ENCODE results near the gene SORT1. TPM values are rescaled to one million over a fixed set of nuclear protein-coding genes. Genes with fewer than 3 reads are reported as not detected.

The SORT1 gene
- total RNA-seq, 1 donor from 2014 or later: 183 TPM

DNA sequence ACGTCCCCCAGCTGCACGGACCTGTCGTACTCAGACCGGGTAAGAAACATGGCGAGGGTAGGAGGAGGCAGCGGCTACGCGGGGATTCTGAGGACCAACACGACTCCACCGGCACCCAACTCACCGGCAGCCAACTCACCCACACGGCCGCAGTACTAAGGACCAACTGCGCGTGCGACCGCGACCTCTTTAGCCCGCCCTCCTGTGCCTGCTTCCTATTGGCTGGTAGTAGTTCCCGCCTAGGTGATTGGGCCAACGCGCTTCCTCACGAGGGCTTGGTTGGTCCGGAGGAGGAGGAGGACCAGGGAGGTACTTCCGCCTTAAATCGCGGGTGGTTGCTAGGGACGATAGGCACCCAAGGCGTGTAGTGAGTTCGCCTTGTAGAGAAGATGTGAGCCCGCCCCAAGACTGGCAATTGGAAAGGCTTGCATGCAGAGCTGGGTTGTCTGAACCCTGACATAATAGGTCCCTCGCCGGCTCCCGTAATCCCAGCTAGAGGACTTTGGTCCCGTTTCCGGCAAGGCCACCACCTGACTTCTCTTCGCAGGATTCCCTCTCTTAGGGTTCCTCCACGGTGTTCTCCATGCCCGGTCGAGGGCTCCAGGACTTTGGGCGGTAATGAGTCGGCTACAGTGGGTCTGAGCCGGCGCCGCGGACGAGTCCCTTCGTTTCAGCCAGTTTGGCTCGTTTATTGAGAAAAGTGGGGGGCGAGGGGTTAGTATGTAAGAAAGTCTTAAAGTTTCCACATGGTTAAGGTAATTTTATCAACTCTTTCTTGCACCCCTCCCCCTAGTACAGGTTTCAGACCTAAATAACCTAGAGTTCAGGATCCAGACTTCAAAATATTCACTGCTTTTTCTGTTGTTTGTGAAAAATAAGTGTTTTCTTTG is 28.8 kb upstream of the SORT1 start, which contains the start of gene PSMA5:
PSMA5 (minus strand) TSS at position 168 of the 890 bp plus-strand sequence; CDS start at position 50, 118 bp downstream.
- H3K4me1 ChIP-seq: peaks cover 14% of the 10 kb centered on the region
- no peaks in the 10 kb centered on the region for H3K27me3 ChIP-seq
- no peaks in the 10 kb centered on the region for H3K9me3 ChIP-seq
- intact Hi-C loops (cut with DNase I): no loop called here
- ATAC-seq: peak; percentile 99
- peak; percentile 98 for DNase-seq
- peaks cover 7% of the 10 kb centered on the region for H3K36me3 ChIP-seq
- H3K27ac ChIP-seq: peak within 1 kb of the TSS; percentile 88
- TF ChIP-seq, protein P1, sequence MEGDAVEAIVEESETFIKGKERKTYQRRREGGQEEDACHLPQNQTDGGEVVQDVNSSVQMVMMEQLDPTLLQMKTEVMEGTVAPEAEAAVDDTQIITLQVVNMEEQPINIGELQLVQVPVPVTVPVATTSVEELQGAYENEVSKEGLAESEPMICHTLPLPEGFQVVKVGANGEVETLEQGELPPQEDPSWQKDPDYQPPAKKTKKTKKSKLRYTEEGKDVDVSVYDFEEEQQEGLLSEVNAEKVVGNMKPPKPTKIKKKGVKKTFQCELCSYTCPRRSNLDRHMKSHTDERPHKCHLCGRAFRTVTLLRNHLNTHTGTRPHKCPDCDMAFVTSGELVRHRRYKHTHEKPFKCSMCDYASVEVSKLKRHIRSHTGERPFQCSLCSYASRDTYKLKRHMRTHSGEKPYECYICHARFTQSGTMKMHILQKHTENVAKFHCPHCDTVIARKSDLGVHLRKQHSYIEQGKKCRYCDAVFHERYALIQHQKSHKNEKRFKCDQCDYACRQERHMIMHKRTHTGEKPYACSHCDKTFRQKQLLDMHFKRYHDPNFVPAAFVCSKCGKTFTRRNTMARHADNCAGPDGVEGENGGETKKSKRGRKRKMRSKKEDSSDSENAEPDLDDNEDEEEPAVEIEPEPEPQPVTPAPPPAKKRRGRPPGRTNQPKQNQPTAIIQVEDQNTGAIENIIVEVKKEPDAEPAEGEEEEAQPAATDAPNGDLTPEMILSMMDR (IDR thresholded peaks at IDR 0.05): no peak
- peak within 1 kb of the TSS; percentile 95 for H3K4me3 ChIP-seq

DNA sequence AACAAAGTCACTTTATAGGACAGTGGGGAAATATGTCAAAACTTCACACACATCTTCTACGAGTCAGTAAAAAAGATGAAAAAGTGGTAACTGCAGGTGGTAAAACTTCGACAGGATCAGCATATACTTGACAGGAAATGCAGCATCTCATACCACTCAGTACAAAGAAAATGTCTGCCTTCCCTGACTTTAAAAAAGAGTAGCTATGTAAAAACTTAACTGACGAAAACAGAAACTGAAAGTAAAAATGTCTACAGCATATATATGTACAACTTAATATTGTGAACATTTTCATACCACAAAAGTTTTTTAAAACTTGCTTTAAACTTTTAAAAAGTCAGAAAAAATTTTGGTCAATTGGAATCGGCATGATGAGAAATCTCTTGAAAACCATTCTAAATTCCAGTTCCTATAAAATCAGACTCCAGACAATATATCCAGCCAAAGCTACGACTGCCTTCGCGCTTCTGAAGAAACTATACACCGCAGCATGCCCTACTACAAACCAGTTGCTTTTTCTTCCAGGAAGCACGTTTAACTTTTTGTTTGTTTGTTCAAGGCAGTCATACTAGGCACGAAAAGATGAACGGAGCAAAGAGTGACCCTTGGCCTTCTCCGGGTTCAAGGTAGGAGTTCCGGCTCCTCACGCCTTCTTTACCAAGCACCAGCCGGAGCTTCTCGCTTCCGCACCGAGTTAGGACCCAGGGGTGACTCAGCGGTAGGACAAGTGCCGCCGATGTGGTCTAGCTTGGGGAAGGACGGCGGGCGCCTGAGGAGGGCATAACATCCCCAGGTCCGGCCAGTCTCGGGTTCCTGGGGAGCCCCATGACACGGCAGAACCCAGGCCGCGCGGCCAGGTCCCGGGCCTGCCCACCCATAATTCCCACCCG is 27.9 kb upstream of the SORT1 start:
- TF ChIP-seq, protein P1 (IDR thresholded peaks at IDR 0.05): no peak
- peaks cover 14% of the 10 kb centered on the region for H3K4me1 ChIP-seq
- H3K27me3 ChIP-seq: no peaks in the 10 kb centered on the region
- peak overlapping the region; percentile 88 for H3K27ac ChIP-seq
- ATAC-seq (peak; percentile 65), DNase-seq (no peak)
- H3K9me3 ChIP-seq: no peaks in the 10 kb centered on the region
- intact Hi-C loops (cut with DNase I): no loop called here
- peaks cover 16% of the 10 kb centered on the region for H3K36me3 ChIP-seq
- H3K4me3 ChIP-seq: peak overlapping the region; percentile 95

DNA sequence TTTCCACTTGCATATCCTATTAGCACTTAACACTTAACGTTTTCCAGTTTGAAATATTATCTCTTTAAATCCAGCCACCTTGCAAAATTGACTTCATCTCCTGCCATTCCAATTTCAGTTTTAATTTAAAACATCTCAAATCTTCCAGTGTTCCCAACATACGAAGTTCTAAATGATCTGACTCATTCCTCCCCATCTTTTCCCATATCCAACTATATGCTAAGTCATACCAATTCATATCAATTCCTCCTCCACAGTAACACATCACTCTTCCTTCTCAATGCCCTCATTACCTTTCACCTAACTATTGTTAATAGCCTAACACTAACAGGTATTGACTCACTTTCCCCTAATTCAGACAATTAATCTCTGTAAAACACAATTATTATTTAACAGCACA is 25.8 kb upstream of the SORT1 start:
- DNase-seq: no peak
- peaks cover 38% of the 10 kb centered on the region for H3K36me3 ChIP-seq
- intact Hi-C loops (cut with DNase I): no loop called here
- TF ChIP-seq, protein P1 (IDR thresholded peaks at IDR 0.05): no peak
- peaks cover 14% of the 10 kb centered on the region for H3K4me1 ChIP-seq
- no peaks in the 10 kb centered on the region for H3K27me3 ChIP-seq
- no peak overlapping the region for H3K27ac ChIP-seq
- H3K9me3 ChIP-seq: no peaks in the 10 kb centered on the region
- H3K4me3 ChIP-seq: no peak overlapping the region
- no peak for ATAC-seq

DNA sequence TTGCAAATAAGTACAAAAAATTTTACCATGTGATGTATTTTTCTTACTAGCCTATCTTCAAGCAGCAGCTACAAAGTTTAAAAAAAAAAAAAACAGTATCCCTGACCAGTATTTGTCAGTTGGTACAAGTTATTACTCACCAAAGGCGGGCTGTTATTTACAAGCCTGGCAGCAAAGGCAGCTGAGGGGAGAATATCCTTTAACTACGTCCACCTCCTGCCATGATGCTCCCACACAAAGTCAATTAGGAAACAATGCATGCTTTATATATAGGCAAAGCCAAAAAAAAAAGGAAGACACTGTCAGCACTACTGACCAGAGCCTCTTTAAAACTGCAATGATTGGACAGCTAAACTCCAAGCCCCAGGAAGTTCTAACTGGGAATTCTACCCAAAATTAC is 14.8 kb upstream of the SORT1 start:
- Histone ChIP-seq H3K36me3 (peaks cover 96% of the 10 kb centered on the region), H3K27me3 (no peaks in the 10 kb centered on the region), H3K4me1 (no peaks in the 10 kb centered on the region), H3K27ac (no peak overlapping the region), H3K9me3 (no peaks in the 10 kb centered on the region), H3K4me3 (no peak overlapping the region)
- intact Hi-C loops (cut with DNase I): no loop called here
- TF ChIP-seq, protein P1 (IDR thresholded peaks at IDR 0.05): no peak
- ATAC-seq (no peak), DNase-seq (no peak)

DNA sequence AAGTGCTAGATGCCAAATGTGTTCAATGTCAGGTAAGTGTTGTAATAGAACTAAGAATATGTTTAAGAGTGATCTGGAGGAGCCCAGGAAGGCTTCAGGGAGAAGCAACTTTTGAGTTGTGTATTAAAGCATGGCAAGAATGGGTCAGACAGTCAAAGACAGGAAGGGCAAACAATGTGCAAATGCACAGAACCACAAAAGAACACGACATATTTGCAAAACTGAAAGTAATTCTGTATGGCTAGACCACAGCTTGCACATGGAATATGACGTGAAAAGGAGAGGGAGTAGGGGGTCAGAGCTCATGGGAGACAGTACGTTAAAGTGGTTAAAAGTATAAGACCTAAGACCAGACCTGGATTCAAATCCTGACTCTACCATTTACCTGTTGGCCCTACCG is 7.1 kb upstream of the SORT1 start:
- TF ChIP-seq, protein P1 (IDR thresholded peaks at IDR 0.05): no peak
- peaks cover 90% of the 10 kb centered on the region for H3K36me3 ChIP-seq
- H3K9me3 ChIP-seq: no peaks in the 10 kb centered on the region
- H3K4me1 ChIP-seq: no peaks in the 10 kb centered on the region
- no peak overlapping the region for H3K4me3 ChIP-seq
- no peak overlapping the region for H3K27ac ChIP-seq
- H3K27me3 ChIP-seq: no peaks in the 10 kb centered on the region
- no peak for DNase-seq
- no peak for ATAC-seq
- intact Hi-C loops (cut with DNase I): loop anchor here (5.0 kb wide), 1 partner anchor 143 kb away; no protein-coding TSS in a partner anchor

All from upper lobe of right lung (tissue), 1 donor.